B cell (primary cell): ENCODE data around the gene CAND2. TPM values are rescaled to one million over a fixed set of nuclear protein-coding genes. Genes with fewer than 3 reads are reported as not detected.

Source experiments
- ATAC-seq: fragments of 200-7000 bp; cut with Tn5 transposase; one replicate; pipeline ENCODE4 v1.10.0; 2021; ENCODE audit warnings: low read depth, mild to moderate bottlenecking, moderate number of reproducible peaks, moderate library complexity
- CTCF ChIA-PET: fragments of 350-600 bp; sonication (Branson Sonifier 250); formaldehyde crosslinking; loops from one replicate; lab custom pipeline; 2021; ENCODE audit warnings: antibody characterized with exemption, inconsistent platforms; lab: Charles Lee
- POLR2A ChIA-PET: fragments of 350-600 bp; sonication (Branson Sonifier 250); formaldehyde crosslinking; loops from one replicate; lab custom pipeline; 2021; ENCODE audit warnings: antibody characterized with exemption; lab: Charles Lee
- DNase-seq: peaks from one replicate; pipeline ENCODE4 v3.0.0; 2013
- H2AFZ ChIP-seq: 2 replicates; pipeline ENCODE4 v1.6.1; 2012; ENCODE audit warnings: mild to moderate bottlenecking, low read depth, low read length; ENCODE audit not compliant: insufficient read depth, poor library complexity, severe bottlenecking
- H3K27ac ChIP-seq, 2 donors: 1 replicate in 1 of 2; 2 replicates in 1 of 2; pipeline ENCODE4 v1.5.1; 2012 to 2013; ENCODE audit warnings: low read length in 2 of 2, mild to moderate bottlenecking in 2 of 2, moderate library complexity in 1 of 2
- H3K27me3 ChIP-seq, 4 experiments: fragments of 200-600 bp in 1 of 4; sonication (generic) in 1 of 4; replicated peaks in 1 of 4; 1 replicate in 2 of 4; 2 replicates in 2 of 4; pipeline versions ENCODE4 v1.6.1 to v1.7.0; 2013 to 2016; ENCODE audit warnings: low read length in 3 of 4, mild to moderate bottlenecking in 2 of 4, mixed read lengths in 1 of 4, moderate library complexity in 1 of 4; ENCODE audit not compliant: insufficient read depth in 4 of 4, control insufficient read depth in 3 of 4; ENCODE audit errors: control extremely low read depth in 1 of 4
- H3K36me3 ChIP-seq, 2 experiments: replicated peaks in 1 of 2; 1 replicate in 1 of 2; 2 replicates in 1 of 2; pipeline versions ENCODE4 v1.6.1 to v1.7.1; 2013; ENCODE audit warnings: low read length in 1 of 2; ENCODE audit not compliant: insufficient read depth in 2 of 2, control insufficient read depth in 1 of 2; ENCODE audit errors: control extremely low read depth in 1 of 2, extremely low read depth in 1 of 2
- H3K4me1 ChIP-seq, 2 donors: fragments of 200-600 bp in 1 of 2; sonication (generic) in 1 of 2; 1 replicate in 1 of 2; 2 replicates in 1 of 2; pipeline versions ENCODE4 v1.5.1 to v1.6.1; 2013 to 2017; ENCODE audit warnings: low read length in 2 of 2; ENCODE audit not compliant: control insufficient read depth in 2 of 2, insufficient read depth in 2 of 2
- H3K4me2 ChIP-seq: replicated peaks from 2 replicates; pipeline ENCODE3; 2012; ENCODE audit warnings: mild to moderate bottlenecking, low read depth, low read length; ENCODE audit not compliant: poor library complexity, severe bottlenecking
- H3K4me3 ChIP-seq, 5 experiments: fragments of 200-600 bp in 1 of 5; sonication (generic) in 1 of 5; 1 replicate in 3 of 5; 2 replicates in 2 of 5; pipeline versions ENCODE4 v1.5.1 to v1.7.0; 2011 to 2016; ENCODE audit warnings: low read length in 4 of 5, mild to moderate bottlenecking in 4 of 5, low read depth in 2 of 5, control low read depth in 1 of 5, moderate library complexity in 1 of 5; ENCODE audit not compliant: insufficient read depth in 1 of 5; ENCODE audit errors: control extremely low read depth in 1 of 5, extremely low read depth in 1 of 5
- H3K79me2 ChIP-seq: fragments of 200-600 bp; sonication (generic); one replicate; pipeline ENCODE4 v1.6.0; 2016; ENCODE audit warnings: low read length; ENCODE audit not compliant: control insufficient read depth, insufficient read depth
- H3K9ac ChIP-seq: fragments of 200-600 bp; sonication (generic); 2 replicates; pipeline ENCODE4 v1.6.1; 2017; ENCODE audit warnings: mild to moderate bottlenecking, low read length, moderate library complexity
- H3K9me3 ChIP-seq, 3 donors: one replicate each; pipeline versions ENCODE4 v1.6.1 to v1.7.1; 2013; ENCODE audit warnings: low read length in 2 of 3; ENCODE audit not compliant: control insufficient read depth in 2 of 3, insufficient read depth in 1 of 3; ENCODE audit errors: control extremely low read depth in 1 of 3
- H4K20me1 ChIP-seq: 2 replicates; pipeline ENCODE4 v1.6.0; 2012; ENCODE audit warnings: mild to moderate bottlenecking, low read length; ENCODE audit not compliant: insufficient read depth, control insufficient read depth, poor library complexity, severe bottlenecking
- H3K27ac Mint-ChIP-seq: one replicate; pipeline ENCODE4 v1.8.0; 2021; ENCODE audit warnings: mixed read lengths
- H3K27me3 Mint-ChIP-seq: one replicate; pipeline ENCODE4 v1.8.0; 2021; ENCODE audit warnings: mixed read lengths
- H3K4me1 Mint-ChIP-seq: one replicate; pipeline ENCODE4 v1.8.0; 2021; ENCODE audit warnings: mixed read lengths
- H3K4me3 Mint-ChIP-seq: one replicate; pipeline ENCODE4 v1.8.0; 2021; ENCODE audit warnings: mixed read lengths
- H3K9me3 Mint-ChIP-seq: one replicate; pipeline ENCODE4 v1.8.0; 2022; ENCODE audit warnings: mixed read lengths; ENCODE audit not compliant: insufficient read depth
- EZH2 ChIP-seq: IDR thresholded peaks from 2 replicates; pipeline ENCODE4 v1.6.1; 2012; ENCODE audit warnings: borderline replicate concordance, low read depth, mild to moderate bottlenecking, moderate library complexity, low read length; ENCODE audit not compliant: insufficient read depth, poor library complexity, severe bottlenecking
- WGBS: methylation state at CpG from one replicate; pipeline ENCODE4 v1.1.5; 2013; ENCODE audit warnings: missing lambda C conversion rate; ENCODE audit not compliant: insufficient coverage; 5-methylcytosine and 5-hydroxymethylcytosine counted together
- intact Hi-C: fragments of 100-400 bp; cut with micrococcal nuclease; formaldehyde crosslinking; loops from one replicate; pipeline ENCODE4 v1.10.0; 2022
- polyA plus RNA-seq: library from polyadenylated mRNA; depleted of rRNA; stranded (reverse); fragments of >200 nt; gene quantifications from 2 replicates; pipeline ENCODE4 v1.2.3, GENCODE V29; 2012
- total RNA-seq, 2 donors: library from RNA; stranded (reverse); fragments of 120-200 nt in 1 of 2; gene quantifications; 1 replicate in 1 of 2; 2 replicates in 1 of 2; pipeline versions ENCODE4 v1.2.3 to v1.2.4, GENCODE V29; 2013 to 2022
- TF ChIP-seq, protein P1 (sequence below): fragments of 200-600 bp; IDR thresholded peaks from one replicate; pipeline ENCODE4 v1.8.0; 2022; ENCODE audit warnings: antibody characterized with exemption, mild to moderate bottlenecking

CAND2 gene
- total and polyA plus RNA-seq, 2 donors (not counting 1 experiment from before 2014, with no cell fraction given), result 0.34 to 1.9 TPM

DNA sequence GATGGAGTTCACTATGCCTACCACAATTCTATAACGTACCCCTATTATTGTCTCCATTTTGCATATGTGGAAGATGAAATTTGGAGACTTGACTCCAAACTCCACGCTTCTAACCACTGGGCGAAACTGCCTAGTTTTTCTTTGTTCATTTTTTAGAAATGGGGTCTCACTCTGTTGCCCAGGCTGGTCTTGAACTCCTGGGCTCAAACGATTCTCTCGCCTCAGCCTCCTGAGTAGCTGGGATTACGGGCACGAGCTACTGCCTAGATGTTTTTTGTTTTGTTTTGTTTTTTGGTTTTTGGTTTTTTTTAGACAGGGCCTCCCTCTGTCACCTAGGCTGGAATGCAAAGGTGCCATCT lies 45.5 kb downstream of the CAND2 start:
- no peaks in the 10 kb centered on the region for H3K79me2 ChIP-seq
- DNase-seq (no peak), ATAC-seq (no peak)
- Mint-ChIP-seq H3K9me3 (no peaks in the 10 kb centered on the region), H3K4me1 (peaks cover 45% of the 10 kb centered on the region), H3K4me3 (peak overlapping the region; percentile 99), H3K27ac (peak overlapping the region; percentile 99), H3K27me3 (no peaks in the 10 kb centered on the region)
- ChIA-PET POLR2A (interaction anchor here (0.6 to 1.5 kb wide), 5 partner anchors 22 to 1197 kb away, joined by 3 to 6 read pairs (median 5); partner anchors contain the start of gene RAF1), CTCF (interaction anchor here (0.6 to 2.9 kb wide), 28 partner anchors 10 to 422 kb away, joined by 3 to 26 read pairs (median 3); partner anchors contain the start of genes CAND2 and RAF1)
- no peaks in the 10 kb centered on the region for H3K27me3 ChIP-seq
- peaks cover 14 to 30% of the 10 kb centered on the region in 2 donors for H3K4me1 ChIP-seq
- H3K4me2 ChIP-seq, result peak overlapping the region; percentile 78
- H3K27ac ChIP-seq, result peak overlapping the region; percentile 96 to 97
- H3K9me3 ChIP-seq, result no peaks in the 10 kb centered on the region
- H3K9ac ChIP-seq, result peak overlapping the region; percentile 92
- H2AFZ ChIP-seq, result peak overlapping the region; percentile 89
- intact Hi-C loops, result loop anchor here (1.0 to 2.0 kb wide), 9 partner anchors 26 to 638 kb away; partner anchors contain the start of genes HDAC11, MKRN2 and RAF1
- peak overlapping the region in 4 of 5 experiments; percentile 83 to 99 (median 90) for H3K4me3 ChIP-seq
- WGBS, result 67% methylated on average over 5 of the region's 7 CpGs
- H4K20me1 ChIP-seq, result peaks cover 31% of the 10 kb centered on the region
- H3K36me3 ChIP-seq, result peaks cover 11 to 32% of the 10 kb centered on the region in 2 experiments
- TF ChIP-seq, protein P1, sequence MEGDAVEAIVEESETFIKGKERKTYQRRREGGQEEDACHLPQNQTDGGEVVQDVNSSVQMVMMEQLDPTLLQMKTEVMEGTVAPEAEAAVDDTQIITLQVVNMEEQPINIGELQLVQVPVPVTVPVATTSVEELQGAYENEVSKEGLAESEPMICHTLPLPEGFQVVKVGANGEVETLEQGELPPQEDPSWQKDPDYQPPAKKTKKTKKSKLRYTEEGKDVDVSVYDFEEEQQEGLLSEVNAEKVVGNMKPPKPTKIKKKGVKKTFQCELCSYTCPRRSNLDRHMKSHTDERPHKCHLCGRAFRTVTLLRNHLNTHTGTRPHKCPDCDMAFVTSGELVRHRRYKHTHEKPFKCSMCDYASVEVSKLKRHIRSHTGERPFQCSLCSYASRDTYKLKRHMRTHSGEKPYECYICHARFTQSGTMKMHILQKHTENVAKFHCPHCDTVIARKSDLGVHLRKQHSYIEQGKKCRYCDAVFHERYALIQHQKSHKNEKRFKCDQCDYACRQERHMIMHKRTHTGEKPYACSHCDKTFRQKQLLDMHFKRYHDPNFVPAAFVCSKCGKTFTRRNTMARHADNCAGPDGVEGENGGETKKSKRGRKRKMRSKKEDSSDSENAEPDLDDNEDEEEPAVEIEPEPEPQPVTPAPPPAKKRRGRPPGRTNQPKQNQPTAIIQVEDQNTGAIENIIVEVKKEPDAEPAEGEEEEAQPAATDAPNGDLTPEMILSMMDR, result peak; percentile 18
- TF ChIP-seq EZH2, result no peak

DNA sequence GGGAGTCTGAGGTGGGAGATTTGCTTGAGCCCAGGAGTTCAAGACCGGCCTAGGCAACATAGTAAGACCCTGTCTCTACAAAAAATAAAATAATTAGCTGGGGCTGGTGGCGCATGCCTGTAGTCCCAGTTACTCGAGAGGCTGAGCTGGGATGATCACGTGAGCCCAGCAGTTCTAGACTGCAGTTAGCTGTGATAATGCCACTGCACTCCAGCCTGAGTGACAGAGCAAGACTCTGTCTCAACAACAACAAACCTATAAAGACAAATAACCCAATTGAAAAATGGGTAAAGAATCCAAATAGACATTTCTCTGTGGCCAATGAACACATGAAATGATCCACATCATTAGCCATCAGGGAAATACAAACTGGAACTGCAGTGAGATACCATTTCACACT lies 46.0 kb downstream of the CAND2 start:
- CTCF ChIA-PET, result interaction anchor here (1.0 to 2.9 kb wide), 10 partner anchors 10 to 137 kb away, joined by 3 to 26 read pairs (median 4); no protein-coding TSS in a partner anchor
- Histone ChIP-seq H3K27ac (no peak overlapping the region), H3K36me3 (peaks cover 8 to 27% of the 10 kb centered on the region in 2 experiments), H3K9me3 (no peaks in the 10 kb centered on the region), H3K4me1 (peaks cover 14 to 30% of the 10 kb centered on the region in 2 donors), H3K4me3 (no peak overlapping the region), H3K9ac (no peak overlapping the region), H3K27me3 (no peaks in the 10 kb centered on the region), H3K4me2 (no peak overlapping the region), H3K79me2 (no peaks in the 10 kb centered on the region), H2AFZ (peak overlapping the region; percentile 89), H4K20me1 (peaks cover 26% of the 10 kb centered on the region)
- intact Hi-C loops, result loop anchor here (2.0 kb wide), 1 partner anchor 50 kb away; no protein-coding TSS in a partner anchor
- peak overlapping the region; percentile 99 for H3K4me3 Mint-ChIP-seq
- TF ChIP-seq, protein P1, result no peak
- TF ChIP-seq EZH2, result no peak
- ATAC-seq (no peak), DNase-seq (no peak)
- H3K9me3 Mint-ChIP-seq, result no peaks in the 10 kb centered on the region
- peaks cover 40% of the 10 kb centered on the region for H3K4me1 Mint-ChIP-seq
- 92% methylated on average over 3 of the region's 4 CpGs for WGBS
- H3K27ac Mint-ChIP-seq, result no peak overlapping the region
- H3K27me3 Mint-ChIP-seq, result no peaks in the 10 kb centered on the region
- POLR2A ChIA-PET, result no interaction called here
